Neural crest cell (in vitro differentiated cells): ENCODE results near the gene ADRA2A. TPM values are rescaled to one million over a fixed set of nuclear protein-coding genes. Genes with fewer than 3 reads are reported as not detected.

Experiments
- DNase-seq: peaks from one replicate; pipeline ENCODE4 v3.0.0; 2021; ENCODE audit warnings: low read depth, mixed read lengths, low spot score
- H3K27ac Mint-ChIP-seq: one replicate; pipeline ENCODE4 v1.8.0; 2021; ENCODE audit warnings: mild to moderate bottlenecking, mixed read lengths; ENCODE audit not compliant: unreplicated experiment
- H3K27me3 Mint-ChIP-seq: 2 replicates; pipeline ENCODE4 v1.8.0; 2021; ENCODE audit warnings: low read depth, mild to moderate bottlenecking, mixed read lengths
- H3K36me3 Mint-ChIP-seq: 2 replicates; pipeline ENCODE4 v1.8.0; 2021; ENCODE audit warnings: low read depth, mild to moderate bottlenecking, mixed read lengths
- H3K4me1 Mint-ChIP-seq: 2 replicates; pipeline ENCODE4 v1.8.0; 2021; ENCODE audit warnings: mixed read lengths
- H3K4me3 Mint-ChIP-seq: one replicate; pipeline ENCODE4 v1.8.0; 2021; ENCODE audit warnings: mild to moderate bottlenecking, mixed read lengths
- H3K9me3 Mint-ChIP-seq: 2 replicates; pipeline ENCODE4 v1.8.0; 2021; ENCODE audit warnings: mixed read lengths
- long read RNA-seq: library from polyadenylated mRNA; unstranded; transcript quantifications from one replicate; pipeline ENCODE4 v2.0.0, GENCODE V29; 2020
- total RNA-seq: library from RNA; stranded (reverse); gene quantifications from 2 replicates; pipeline ENCODE4 v1.2.1, GENCODE V29; 2021
- TF ChIP-seq, protein P1 (sequence below): fragments of 200-600 bp; sonication (generic); conservative IDR thresholded peaks from 2 replicates; pipeline ENCODE4 v1.5.0; 2021; ENCODE audit warnings: antibody characterized with exemption, mild to moderate bottlenecking

Gene ADRA2A
- 0.07 and 0.14 TPM in 2 replicates for total RNA-seq
- long read RNA-seq = 0 reads

DNA sequence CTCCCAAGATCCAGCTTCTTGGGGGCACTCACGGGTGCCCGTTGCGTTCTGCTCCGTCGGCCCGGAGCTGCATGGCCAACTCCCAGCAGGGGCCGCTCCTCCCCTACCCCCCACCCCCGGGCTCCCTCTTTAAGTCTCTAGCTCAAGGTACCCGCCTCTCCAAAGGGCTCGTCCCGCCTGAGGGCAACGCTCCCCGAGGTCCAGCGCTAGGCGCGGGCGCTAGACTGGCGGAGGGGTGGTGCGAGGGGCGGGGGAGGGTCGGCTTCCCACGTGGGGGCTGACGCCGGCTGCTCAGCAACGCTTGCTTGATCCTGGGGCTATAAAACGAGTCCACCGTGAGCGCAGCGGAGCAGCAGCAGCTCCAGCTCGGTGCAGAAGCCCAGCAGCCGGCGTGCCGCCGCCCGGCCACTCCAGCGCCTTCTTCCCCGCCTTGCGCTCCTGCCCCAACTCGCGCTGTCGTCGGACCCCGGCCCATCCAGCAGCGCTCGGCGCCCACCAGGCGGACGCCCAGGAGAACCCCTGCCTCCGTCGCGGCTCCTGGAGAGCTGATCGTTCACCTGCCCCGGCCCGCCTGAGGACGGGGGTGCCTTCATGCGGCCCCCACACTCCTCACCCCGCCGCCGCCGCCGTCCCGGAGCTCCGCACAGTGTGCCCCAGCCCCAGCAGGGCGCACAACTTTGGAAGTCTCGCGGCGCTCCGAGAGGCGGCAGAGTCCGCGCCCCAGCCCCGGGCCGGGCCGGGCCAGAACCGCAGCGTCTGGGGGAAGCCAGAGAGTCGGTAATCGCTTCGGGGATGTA, at the start of gene ADRA2A:
TSS of gene ADRA2A (plus strand) at position 348 of the 797 bp plus-strand sequence. CDS start 968 bp downstream, outside the sequence.
- no peak within 1 kb of the TSS for H3K27ac Mint-ChIP-seq
- no peaks in the 10 kb centered on the region for H3K9me3 Mint-ChIP-seq
- peak; percentile 41 for DNase-seq
- no peaks in the 10 kb centered on the region for H3K36me3 Mint-ChIP-seq
- no peaks in the 10 kb centered on the region for H3K4me1 Mint-ChIP-seq
- TF ChIP-seq, protein P1, sequence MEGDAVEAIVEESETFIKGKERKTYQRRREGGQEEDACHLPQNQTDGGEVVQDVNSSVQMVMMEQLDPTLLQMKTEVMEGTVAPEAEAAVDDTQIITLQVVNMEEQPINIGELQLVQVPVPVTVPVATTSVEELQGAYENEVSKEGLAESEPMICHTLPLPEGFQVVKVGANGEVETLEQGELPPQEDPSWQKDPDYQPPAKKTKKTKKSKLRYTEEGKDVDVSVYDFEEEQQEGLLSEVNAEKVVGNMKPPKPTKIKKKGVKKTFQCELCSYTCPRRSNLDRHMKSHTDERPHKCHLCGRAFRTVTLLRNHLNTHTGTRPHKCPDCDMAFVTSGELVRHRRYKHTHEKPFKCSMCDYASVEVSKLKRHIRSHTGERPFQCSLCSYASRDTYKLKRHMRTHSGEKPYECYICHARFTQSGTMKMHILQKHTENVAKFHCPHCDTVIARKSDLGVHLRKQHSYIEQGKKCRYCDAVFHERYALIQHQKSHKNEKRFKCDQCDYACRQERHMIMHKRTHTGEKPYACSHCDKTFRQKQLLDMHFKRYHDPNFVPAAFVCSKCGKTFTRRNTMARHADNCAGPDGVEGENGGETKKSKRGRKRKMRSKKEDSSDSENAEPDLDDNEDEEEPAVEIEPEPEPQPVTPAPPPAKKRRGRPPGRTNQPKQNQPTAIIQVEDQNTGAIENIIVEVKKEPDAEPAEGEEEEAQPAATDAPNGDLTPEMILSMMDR = no peak
- peaks cover 88% of the 10 kb centered on the region for H3K27me3 Mint-ChIP-seq
- H3K4me3 Mint-ChIP-seq = peak within 1 kb of the TSS; percentile 80

DNA sequence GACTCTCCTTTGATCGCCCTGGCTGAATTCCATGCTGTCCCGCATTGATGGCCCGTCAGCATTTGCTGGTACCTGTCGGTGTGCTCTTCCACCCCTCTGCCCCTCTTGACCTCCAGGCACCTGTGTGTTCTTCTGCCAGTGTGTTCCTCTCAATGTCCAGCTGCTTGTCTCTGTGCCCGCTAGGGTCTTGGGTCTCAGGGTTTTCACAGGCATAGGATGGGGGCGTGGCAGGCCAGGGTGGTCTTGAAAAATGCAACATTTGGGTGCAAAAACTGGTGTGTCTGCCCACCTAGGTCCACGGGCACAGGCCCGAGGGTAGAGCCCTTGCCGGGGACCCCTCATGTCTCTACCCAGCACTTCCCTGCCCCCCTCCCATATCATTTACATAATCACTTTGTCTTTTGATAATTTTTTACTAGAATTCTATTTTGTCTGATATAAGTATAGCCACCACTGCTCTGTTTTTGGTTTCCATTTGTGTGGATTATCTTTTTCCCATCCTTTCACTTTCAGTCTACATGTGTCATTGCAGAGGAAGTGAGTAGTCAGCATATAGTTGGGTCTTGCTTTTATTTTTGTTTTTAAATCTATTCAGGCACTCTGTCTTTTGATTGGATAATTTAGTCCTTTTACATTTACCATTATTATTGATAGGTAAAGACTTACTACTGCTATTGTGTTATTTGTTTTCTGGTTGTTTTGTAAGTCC, 46.6 kb upstream of the ADRA2A start:
- peaks cover 16% of the 10 kb centered on the region for H3K9me3 Mint-ChIP-seq
- no peak overlapping the region for H3K4me3 Mint-ChIP-seq
- H3K27ac Mint-ChIP-seq = no peak overlapping the region
- no peaks in the 10 kb centered on the region for H3K4me1 Mint-ChIP-seq
- H3K36me3 Mint-ChIP-seq = peaks cover 32% of the 10 kb centered on the region
- TF ChIP-seq, protein P1 = no peak
- H3K27me3 Mint-ChIP-seq = no peaks in the 10 kb centered on the region
- DNase-seq = no peak

DNA sequence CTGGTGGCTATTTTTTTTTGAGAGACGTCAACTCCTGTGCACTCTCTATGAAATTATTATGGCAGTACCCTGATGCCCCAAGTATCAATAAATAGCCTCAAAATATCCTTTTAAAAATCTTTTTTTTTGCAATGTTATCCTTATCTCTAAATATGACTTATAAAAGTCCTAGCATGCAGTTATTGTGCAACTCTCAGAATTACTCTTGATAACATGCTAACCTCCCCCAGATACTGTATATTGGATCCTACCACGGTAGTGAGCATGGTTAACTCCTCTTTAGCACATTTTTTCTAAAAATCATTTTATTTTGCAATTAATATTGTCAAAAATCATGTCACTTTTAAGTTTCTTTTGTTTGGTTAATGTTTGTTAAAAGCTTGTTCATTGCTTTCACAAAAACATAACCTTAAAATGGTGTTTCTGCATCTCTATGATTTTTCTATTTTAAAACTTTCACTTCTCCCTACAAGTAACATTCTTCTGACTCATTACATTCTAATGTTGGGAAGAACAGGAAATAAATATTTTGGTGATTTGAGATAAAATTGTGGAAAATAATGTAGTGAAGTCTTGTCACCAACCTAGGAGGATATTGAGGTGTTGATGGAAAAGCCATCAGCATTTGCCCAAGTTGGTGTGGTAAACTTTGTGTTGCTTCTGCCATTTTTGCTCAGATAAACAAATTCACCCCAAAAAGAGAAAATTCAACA, 42.1 kb upstream of the ADRA2A start:
- TF ChIP-seq, protein P1 = no peak
- H3K4me3 Mint-ChIP-seq = no peak overlapping the region
- H3K36me3 Mint-ChIP-seq = peaks cover 18% of the 10 kb centered on the region
- DNase-seq = no peak
- no peaks in the 10 kb centered on the region for H3K4me1 Mint-ChIP-seq
- H3K27ac Mint-ChIP-seq = no peak overlapping the region
- no peaks in the 10 kb centered on the region for H3K27me3 Mint-ChIP-seq
- H3K9me3 Mint-ChIP-seq = peaks cover 8% of the 10 kb centered on the region

DNA sequence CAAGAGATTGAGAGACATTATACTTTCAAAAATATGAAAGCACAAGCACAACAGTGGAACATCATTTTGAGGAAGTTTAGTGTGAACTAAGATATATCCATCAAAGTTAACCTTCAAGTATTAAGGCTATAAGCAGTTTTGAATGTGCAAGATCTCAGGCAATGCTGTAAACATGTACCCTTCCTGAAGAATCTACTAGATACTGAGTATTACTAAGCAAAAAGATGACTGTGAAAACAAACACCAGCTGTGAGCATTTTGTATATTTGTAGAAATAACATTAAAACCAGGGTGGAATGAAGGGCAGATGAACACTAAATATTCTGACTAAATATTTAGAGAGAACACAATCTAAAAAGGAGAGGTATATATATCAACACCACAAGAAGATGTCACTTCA, 41.3 kb upstream of the ADRA2A start:
- Mint-ChIP-seq H3K4me1 (no peaks in the 10 kb centered on the region), H3K27ac (no peak overlapping the region), H3K4me3 (no peak overlapping the region), H3K9me3 (peaks cover 9% of the 10 kb centered on the region), H3K36me3 (peaks cover 21% of the 10 kb centered on the region), H3K27me3 (no peaks in the 10 kb centered on the region)
- TF ChIP-seq, protein P1 = no peak
- DNase-seq = no peak

DNA sequence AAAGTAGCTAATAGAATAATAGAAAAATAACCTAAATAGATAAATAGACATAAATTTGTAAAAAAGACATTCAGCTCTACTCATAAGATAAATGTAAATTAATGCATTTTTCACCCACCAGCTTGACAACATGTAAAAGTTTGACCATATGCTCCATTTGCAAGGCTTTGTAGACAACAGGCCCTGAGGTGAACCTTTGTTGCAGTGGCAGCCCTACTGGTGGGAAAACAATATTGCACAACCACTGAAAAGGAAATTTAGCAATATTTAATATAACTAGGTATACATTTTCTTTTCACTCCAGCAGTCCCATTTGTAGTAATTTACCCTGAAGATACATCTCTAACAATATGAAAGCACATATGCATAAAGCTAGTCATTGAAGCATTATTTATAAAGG, 39.0 kb upstream of the ADRA2A start:
- TF ChIP-seq, protein P1 = peak; percentile 49
- no peaks in the 10 kb centered on the region for H3K4me1 Mint-ChIP-seq
- H3K27ac Mint-ChIP-seq = no peak overlapping the region
- no peak for DNase-seq
- no peaks in the 10 kb centered on the region for H3K27me3 Mint-ChIP-seq
- peaks cover 16% of the 10 kb centered on the region for H3K9me3 Mint-ChIP-seq
- peaks cover 17% of the 10 kb centered on the region for H3K36me3 Mint-ChIP-seq
- H3K4me3 Mint-ChIP-seq = no peak overlapping the region
